ENCODE results near the gene SRGAP3.

- TF ChIP-seq POLR2AphosphoS5 (IDR thresholded peaks at IDR 0.05; ENCODE audit: low read depth, low read length) (no peak), TAF1 (IDR thresholded peaks at IDR 0.05; ENCODE audit: borderline replicate concordance, low read depth, low read length) (no peak), POLR2A (IDR thresholded peaks at IDR 0.05; ENCODE audit: low read depth, low read length) (no peak)
Measured at GRCh38 chr3:9246189-9246588, 3.3 kb downstream of the SRGAP3 start.
